WTC11 (cell line): ENCODE results near the gene TWIST2. TPM values are rescaled to one million over a fixed set of nuclear protein-coding genes. Genes with fewer than 3 reads are reported as not detected.

Source experiments
- ATAC-seq: fragments of 200-7000 bp; cut with Tn5 transposase; 2 replicates; pipeline ENCODE4 v1.10.0; 2021; ENCODE audit warnings: mild to moderate bottlenecking, moderate library complexity
- CTCF ChIA-PET: fragments of 300-600 bp; sonication (Branson Sonifier 250); formaldehyde crosslinking; loops from one replicate; lab custom pipeline; 2021; ENCODE audit warnings: antibody characterized with exemption; lab: Charles Lee
- POLR2A ChIA-PET: fragments of 350-600 bp; sonication (Branson Sonifier 250); formaldehyde crosslinking; loops from one replicate; lab custom pipeline; 2021; ENCODE audit warnings: antibody characterized with exemption; lab: Charles Lee
- DNase-seq: peaks from one replicate; pipeline ENCODE4 v3.0.0; 2021; ENCODE audit warnings: low spot score
- H3K27ac Mint-ChIP-seq: 2 replicates; pipeline ENCODE4 v1.8.0; 2021; ENCODE audit warnings: mixed read lengths
- H3K27me3 Mint-ChIP-seq: 2 replicates; pipeline ENCODE4 v1.8.0; 2021; ENCODE audit warnings: low read depth, mild to moderate bottlenecking, moderate library complexity, mixed read lengths
- H3K36me3 Mint-ChIP-seq: 2 replicates; pipeline ENCODE4 v1.8.0; 2021; ENCODE audit warnings: mixed read lengths
- H3K4me1 Mint-ChIP-seq: 2 replicates; pipeline ENCODE4 v1.8.0; 2022; ENCODE audit warnings: mixed read lengths
- H3K4me3 Mint-ChIP-seq: 2 replicates; pipeline ENCODE4 v1.8.0; 2021; ENCODE audit warnings: mild to moderate bottlenecking, moderate library complexity, mixed read lengths
- H3K9me3 Mint-ChIP-seq: 2 replicates; pipeline ENCODE4 v1.8.0; 2021; ENCODE audit warnings: mixed read lengths
- ATF2 ChIP-seq: sonication (generic); formaldehyde crosslinking; IDR thresholded peaks from 2 replicates; pipeline ENCODE4 v1.8.1; 2022; ENCODE audit warnings: low read depth, missing genetic modification reagents, borderline replicate concordance
- ATF6 ChIP-seq: sonication (generic); formaldehyde crosslinking; IDR thresholded peaks from 2 replicates; pipeline ENCODE4 v1.8.1; 2023; ENCODE audit warnings: mild to moderate bottlenecking, missing genetic modification reagents
- CBFB ChIP-seq: sonication (generic); formaldehyde crosslinking; IDR thresholded peaks from 2 replicates; pipeline ENCODE4 v1.8.1; 2022; ENCODE audit warnings: mild to moderate bottlenecking, low read depth, missing genetic modification reagents
- CREB1 ChIP-seq: sonication (generic); formaldehyde crosslinking; IDR thresholded peaks from 2 replicates; pipeline ENCODE4 v1.8.0; 2023; ENCODE audit warnings: mild to moderate bottlenecking, missing genetic modification reagents
- CREM ChIP-seq: sonication (generic); formaldehyde crosslinking; IDR thresholded peaks from 2 replicates; pipeline ENCODE4 v1.8.1; 2022; ENCODE audit warnings: mild to moderate bottlenecking, missing genetic modification reagents, moderate library complexity
- FOXK1 ChIP-seq: sonication (generic); formaldehyde crosslinking; IDR thresholded peaks from 2 replicates; pipeline ENCODE4 v1.8.0; 2022; ENCODE audit warnings: mild to moderate bottlenecking, moderate library complexity, missing genetic modification reagents
- GRHL2 ChIP-seq: fragments of 250-450 bp; sonication (Bioruptor Pico); IDR thresholded peaks from 2 replicates; pipeline ENCODE4 v1.8.0; 2022; ENCODE audit warnings: mild to moderate bottlenecking, moderate library complexity; ENCODE audit not compliant: insufficient replicate concordance, severe bottlenecking
- KAT7 ChIP-seq: sonication (generic); formaldehyde crosslinking; IDR thresholded peaks from 2 replicates; pipeline ENCODE4 v1.8.1; 2023; ENCODE audit warnings: missing genetic modification reagents, mild to moderate bottlenecking, borderline replicate concordance
- MYBL2 ChIP-seq: sonication (generic); formaldehyde crosslinking; IDR thresholded peaks from 2 replicates; pipeline ENCODE4 v1.8.1; 2023; ENCODE audit warnings: mild to moderate bottlenecking, moderate library complexity, missing genetic modification reagents
- NR1H2 ChIP-seq: sonication (generic); formaldehyde crosslinking; IDR thresholded peaks from 2 replicates; pipeline ENCODE4 v1.9.0; 2021; ENCODE audit warnings: mild to moderate bottlenecking, moderate library complexity, missing genetic modification reagents
- PRDM15 ChIP-seq: sonication (generic); formaldehyde crosslinking; IDR thresholded peaks from 2 replicates; pipeline ENCODE4 v1.8.0; 2022; ENCODE audit warnings: missing genetic modification reagents
- ZNF121 ChIP-seq: sonication (generic); formaldehyde crosslinking; IDR thresholded peaks from 2 replicates; pipeline ENCODE4 v1.8.0; 2023; ENCODE audit warnings: missing genetic modification reagents
- ZNF263 ChIP-seq: sonication (generic); formaldehyde crosslinking; IDR thresholded peaks from 2 replicates; pipeline ENCODE4 v1.8.1; 2022; ENCODE audit warnings: low read depth, mild to moderate bottlenecking, moderate library complexity, missing genetic modification reagents
- ZNF416 ChIP-seq: fragments of 250-450 bp; sonication (Bioruptor Pico); IDR thresholded peaks from 2 replicates; pipeline ENCODE4 v1.9.0; 2021; ENCODE audit warnings: mild to moderate bottlenecking, inconsistent platforms
- ZNF671 ChIP-seq: fragments of 250-450 bp; sonication (Bioruptor Pico); IDR thresholded peaks from 2 replicates; pipeline ENCODE4 v1.8.0; 2021; ENCODE audit warnings: mild to moderate bottlenecking
- total RNA-seq: library from RNA; stranded (reverse); gene quantifications from 3 replicates; pipeline ENCODE4 v1.2.3, GENCODE V29; 2021
- TF ChIP-seq, protein P1 (sequence below): fragments of 250-450 bp; sonication (Bioruptor Pico); IDR thresholded peaks from 2 replicates; pipeline ENCODE4 v1.9.0; 2021; ENCODE audit warnings: mild to moderate bottlenecking
- TF ChIP-seq, protein P2 (sequence below): sonication (generic); formaldehyde crosslinking; IDR thresholded peaks from 2 replicates; pipeline ENCODE4 v1.8.1; 2022; ENCODE audit warnings: low read depth, mild to moderate bottlenecking, moderate library complexity, missing genetic modification reagents, borderline replicate concordance
- TF ChIP-seq, protein P3 (sequence below): sonication (generic); formaldehyde crosslinking; IDR thresholded peaks from 2 replicates; pipeline ENCODE4 v1.8.0; 2022; ENCODE audit warnings: mild to moderate bottlenecking, missing genetic modification reagents
- TF ChIP-seq, protein P4 (sequence below): sonication (generic); formaldehyde crosslinking; IDR thresholded peaks from 2 replicates; pipeline ENCODE4 v1.8.1; 2023; ENCODE audit warnings: mild to moderate bottlenecking, missing genetic modification reagents

TWIST2 gene
- total RNA-seq, 1 experiment from 2014 or later: 5.7 TPM

- peaks cover 11% of the 10 kb centered on the region for H3K9me3 Mint-ChIP-seq
- POLR2A ChIA-PET: no interaction called here
- no peaks in the 10 kb centered on the region for H3K36me3 Mint-ChIP-seq
- CTCF ChIA-PET: no interaction called here
- no peak for TF ChIP-seq GRHL2 (CRISPR knock-in tag)
- TF ChIP-seq CBFB (CRISPR knock-in tag): no peak
- no peak for TF ChIP-seq KAT7
- no peak for TF ChIP-seq ZNF416 (CRISPR knock-in tag)
- no peak for TF ChIP-seq ATF2 (CRISPR knock-in tag)
- no peak for TF ChIP-seq ZNF121 (CRISPR knock-in tag)
- no peak for TF ChIP-seq NR1H2 (CRISPR knock-in tag)
- H3K4me3 Mint-ChIP-seq: no peak overlapping the region
- no peak for ATAC-seq
- H3K27me3 Mint-ChIP-seq: no peaks in the 10 kb centered on the region
- H3K27ac Mint-ChIP-seq: no peak overlapping the region
- no peaks in the 10 kb centered on the region for H3K4me1 Mint-ChIP-seq
- DNase-seq: no peak
Measured at GRCh38 chr2:238879621-238880377, 31.9 kb downstream of the TWIST2 start.

DNA sequence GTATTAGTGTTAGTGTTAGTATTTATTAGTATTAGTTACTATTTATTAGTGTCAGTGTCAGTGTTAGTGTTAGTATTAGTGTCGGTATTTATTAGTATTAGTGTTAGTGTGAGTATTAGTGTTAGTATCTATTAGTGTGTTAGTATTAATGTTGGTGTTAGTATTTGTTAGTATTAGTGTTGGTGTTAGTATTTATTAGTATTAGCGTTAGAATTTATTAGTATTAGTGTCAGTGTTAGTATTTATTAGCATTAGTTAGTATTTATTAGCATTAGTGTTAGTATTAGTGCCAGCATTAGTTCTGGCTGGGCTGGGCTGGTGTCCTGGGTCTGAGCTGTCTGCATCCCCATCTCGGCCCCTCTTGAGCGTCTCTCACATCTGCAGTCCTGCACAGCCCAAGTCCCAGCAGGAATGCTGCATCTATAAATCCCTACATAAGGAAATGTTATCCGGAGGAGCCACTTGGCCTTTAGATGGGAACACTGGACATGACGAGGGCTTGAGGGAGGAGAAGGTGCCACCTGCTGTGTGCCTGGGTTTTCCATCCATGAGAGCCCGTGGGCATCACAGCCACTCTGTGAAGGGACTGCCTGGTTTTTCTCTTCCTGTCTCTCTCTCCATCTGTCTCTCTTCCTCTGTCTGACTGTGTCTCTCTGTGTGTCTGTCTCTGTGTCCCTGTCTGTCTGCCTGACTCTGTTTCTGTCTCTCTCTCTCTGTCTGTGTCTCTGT lies 33.6 kb downstream of the TWIST2 start:
- no peak for ATAC-seq
- H3K27ac Mint-ChIP-seq: no peak overlapping the region
- H3K9me3 Mint-ChIP-seq: peaks cover 14% of the 10 kb centered on the region
- H3K4me1 Mint-ChIP-seq: no peaks in the 10 kb centered on the region
- no peak for DNase-seq
- ChIA-PET POLR2A (no interaction called here), CTCF (no interaction called here)
- peak; percentile 39; the same call in 1 of the 2 replicates for TF ChIP-seq PRDM15 (CRISPR knock-in tag)
- TF ChIP-seq, protein P1, sequence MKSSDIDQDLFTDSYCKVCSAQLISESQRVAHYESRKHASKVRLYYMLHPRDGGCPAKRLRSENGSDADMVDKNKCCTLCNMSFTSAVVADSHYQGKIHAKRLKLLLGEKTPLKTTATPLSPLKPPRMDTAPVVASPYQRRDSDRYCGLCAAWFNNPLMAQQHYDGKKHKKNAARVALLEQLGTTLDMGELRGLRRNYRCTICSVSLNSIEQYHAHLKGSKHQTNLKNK (CRISPR knock-in tag): no peak
- no peak for TF ChIP-seq ZNF671
- no peak for TF ChIP-seq FOXK1 (CRISPR knock-in tag)
- no peaks in the 10 kb centered on the region for H3K27me3 Mint-ChIP-seq
- no peak overlapping the region for H3K4me3 Mint-ChIP-seq
- no peaks in the 10 kb centered on the region for H3K36me3 Mint-ChIP-seq

GRCh38 chr2:238882082-238882755 lies 34.3 kb downstream of the TWIST2 start:
- no peak overlapping the region for H3K27ac Mint-ChIP-seq
- peaks cover 17% of the 10 kb centered on the region for H3K9me3 Mint-ChIP-seq
- peaks cover 2% of the 10 kb centered on the region; the same call in 1 of the 2 replicates for H3K36me3 Mint-ChIP-seq
- POLR2A ChIA-PET: no interaction called here
- H3K4me3 Mint-ChIP-seq: no peak overlapping the region
- DNase-seq: no peak
- no peaks in the 10 kb centered on the region for H3K4me1 Mint-ChIP-seq
- no peak for ATAC-seq
- no peaks in the 10 kb centered on the region for H3K27me3 Mint-ChIP-seq
- CTCF ChIA-PET: no interaction called here
- TF ChIP-seq ZNF263 (CRISPR knock-in tag) (no peak), CREM (no peak), CREB1 (CRISPR knock-in tag) (no peak), MYBL2 (CRISPR knock-in tag) (no peak), FOXK1 (CRISPR knock-in tag) (no peak), ATF6 (no peak)
- TF ChIP-seq, protein P2, sequence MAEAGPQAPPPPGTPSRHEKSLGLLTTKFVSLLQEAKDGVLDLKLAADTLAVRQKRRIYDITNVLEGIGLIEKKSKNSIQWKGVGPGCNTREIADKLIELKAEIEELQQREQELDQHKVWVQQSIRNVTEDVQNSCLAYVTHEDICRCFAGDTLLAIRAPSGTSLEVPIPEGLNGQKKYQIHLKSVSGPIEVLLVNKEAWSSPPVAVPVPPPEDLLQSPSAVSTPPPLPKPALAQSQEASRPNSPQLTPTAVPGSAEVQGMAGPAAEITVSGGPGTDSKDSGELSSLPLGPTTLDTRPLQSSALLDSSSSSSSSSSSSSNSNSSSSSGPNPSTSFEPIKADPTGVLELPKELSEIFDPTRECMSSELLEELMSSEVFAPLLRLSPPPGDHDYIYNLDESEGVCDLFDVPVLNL: no peak
- TF ChIP-seq, protein P3, sequence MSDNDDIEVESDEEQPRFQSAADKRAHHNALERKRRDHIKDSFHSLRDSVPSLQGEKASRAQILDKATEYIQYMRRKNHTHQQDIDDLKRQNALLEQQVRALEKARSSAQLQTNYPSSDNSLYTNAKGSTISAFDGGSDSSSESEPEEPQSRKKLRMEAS (CRISPR knock-in tag): no peak
- TF ChIP-seq, protein P4, sequence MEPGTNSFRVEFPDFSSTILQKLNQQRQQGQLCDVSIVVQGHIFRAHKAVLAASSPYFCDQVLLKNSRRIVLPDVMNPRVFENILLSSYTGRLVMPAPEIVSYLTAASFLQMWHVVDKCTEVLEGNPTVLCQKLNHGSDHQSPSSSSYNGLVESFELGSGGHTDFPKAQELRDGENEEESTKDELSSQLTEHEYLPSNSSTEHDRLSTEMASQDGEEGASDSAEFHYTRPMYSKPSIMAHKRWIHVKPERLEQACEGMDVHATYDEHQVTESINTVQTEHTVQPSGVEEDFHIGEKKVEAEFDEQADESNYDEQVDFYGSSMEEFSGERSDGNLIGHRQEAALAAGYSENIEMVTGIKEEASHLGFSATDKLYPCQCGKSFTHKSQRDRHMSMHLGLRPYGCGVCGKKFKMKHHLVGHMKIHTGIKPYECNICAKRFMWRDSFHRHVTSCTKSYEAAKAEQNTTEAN: no peak
